Measurements from ENCODE around the gene TOPAZ1. TPM values are rescaled to one million over a fixed set of nuclear protein-coding genes. Genes with fewer than 3 reads are reported as not detected.

TOPAZ1 gene
- total and polyA plus RNA-seq, 2 of the 13 experiments (the other 11 are each of a cell fraction or from before 2014, with no cell fraction given), result not detected

DNA sequence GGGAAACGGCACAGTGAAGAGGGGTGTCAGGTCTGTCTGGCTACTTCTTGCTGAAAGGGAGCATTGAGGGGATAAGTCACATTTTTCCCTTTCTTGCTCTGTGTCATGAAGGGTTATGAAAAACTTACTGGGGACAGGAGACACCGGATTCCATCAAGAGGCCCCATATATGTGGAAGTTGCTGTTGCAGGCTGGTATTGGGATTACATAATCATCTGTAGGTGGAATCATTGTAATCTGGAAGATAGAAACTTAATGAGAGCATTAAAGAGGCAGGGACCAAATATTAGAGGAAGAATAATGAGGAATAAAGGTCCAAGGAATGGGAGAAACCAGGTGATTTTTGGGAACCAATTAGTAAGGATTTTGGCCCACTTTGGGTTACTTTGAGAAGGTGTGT lies 92.6 kb downstream of the TOPAZ1 start:
- peaks cover 33% of the 10 kb centered on the region for H3K4me1 ChIP-seq (ENCODE audit: insufficient read depth, low read length)
- peaks cover 7% of the 10 kb centered on the region for H3K79me2 ChIP-seq (ENCODE audit: insufficient read depth, low read length)
- no peak overlapping the region for H3K4me3 ChIP-seq (replicated peaks in 1 of 3; ENCODE audit: insufficient read depth in 1 of 3, low read depth in 2 of 3, low read length in 3 of 3)
- H3K9ac ChIP-seq (ENCODE audit: insufficient read depth, low read depth, low read length), result no peak overlapping the region
- ATAC-seq, result no peak
- DNase-seq (ENCODE audit: low spot score), result no peak
- no peaks in the 10 kb centered on the region for H4K20me1 ChIP-seq (ENCODE audit: insufficient read depth, low read length)
- WGBS (ENCODE audit: low lambda C conversion rate), result 15% methylated on average over 2 of the region's 2 CpGs
- H3K9me3 ChIP-seq (ENCODE audit: low read length), result no peaks in the 10 kb centered on the region
- H3K27ac ChIP-seq (ENCODE audit: extremely low read length, insufficient read depth, low read length), result no peak overlapping the region
- no peaks in the 10 kb centered on the region; a peak in 1 of 5 replicates for H3K27me3 ChIP-seq (ENCODE audit: control insufficient read depth in 1 of 2, insufficient read depth in 2 of 2, low read length in 2 of 2)
- POLR2A ChIA-PET, result no interaction called here
- intact Hi-C loops (cut with micrococcal nuclease; ENCODE audit: unreplicated experiment), result loop anchor here (10.0 kb wide), 1 partner anchor 1900 kb away; no protein-coding TSS in a partner anchor
- H2AFZ ChIP-seq (ENCODE audit: low read length), result no peak overlapping the region
- TF ChIP-seq CHCHD3 (CRISPR knock-in tag; IDR thresholded peaks at IDR 0.05) (no peak), ZNF256 (CRISPR knock-in tag; conservative IDR thresholded peaks at IDR 0.05) (no peak), NFKB2 (CRISPR knock-in tag; IDR thresholded peaks at IDR 0.05; ENCODE audit: borderline replicate concordance) (no peak), DNMT1 (CRISPR knock-in tag; IDR thresholded peaks at IDR 0.05) (no peak), TMF1 (CRISPR knock-in tag; IDR thresholded peaks at IDR 0.05; ENCODE audit: low read depth) (no peak), ZFP41 (CRISPR knock-in tag; IDR thresholded peaks at IDR 0.05; ENCODE audit: borderline replicate concordance) (no peak), EED (CRISPR knock-in tag; IDR thresholded peaks at IDR 0.05) (no peak), KLF15 (CRISPR knock-in tag; IDR thresholded peaks at IDR 0.05; ENCODE audit: borderline replicate concordance) (no peak), POGZ (CRISPR knock-in tag; IDR thresholded peaks at IDR 0.05) (no peak), AGO2 (optimal IDR thresholded peaks at IDR 0.05; ENCODE audit: low read depth, low read length) (no peak), PHF21A (CRISPR knock-in tag; IDR thresholded peaks at IDR 0.05) (no peak), BORCS8-MEF2B (CRISPR knock-in tag; IDR thresholded peaks at IDR 0.05) (no peak)
- CTCF ChIA-PET (ENCODE audit: low intra/inter-chr PET ratio, low total read pairs), result no interaction called here
- in situ Hi-C loops (cut with HindIII; ENCODE audit: extremely low pct_ligation_motif_present, low pct_unique_long_range_greater_than_20kb), result no loop called here
- H3K4me2 ChIP-seq (ENCODE audit: low read depth, low read length), result 0 out of 2 replicates have a peak overlapping the region, but pooled peaks have one; percentile 11
- FAIRE-seq, result no peak
- no peaks in the 10 kb centered on the region for H3K36me3 ChIP-seq (replicated peaks in 1 of 2; ENCODE audit: control insufficient read depth in 1 of 2, insufficient read depth in 2 of 2, low read length in 2 of 2)
- no TSS peak for BruUV-seq (replicated peaks)

Data from HepG2 (cell line).